HG03108 (cell line): ENCODE data around the gene MYO5B.
"Not testable (repeated sequence)": the region's sequence is repeated elsewhere in the genome, so short reads cannot be mapped to it uniquely, and the experiment has no call there.

ENCODE experiments used
- ATAC-seq: cut with Tn5 transposase; IDR thresholded peaks from one replicate; pipeline ENCODE4 v1.9.1; 2021; ENCODE audit warnings: moderate library complexity; ENCODE audit not compliant: unreplicated experiment

The MYO5B gene

DNA sequence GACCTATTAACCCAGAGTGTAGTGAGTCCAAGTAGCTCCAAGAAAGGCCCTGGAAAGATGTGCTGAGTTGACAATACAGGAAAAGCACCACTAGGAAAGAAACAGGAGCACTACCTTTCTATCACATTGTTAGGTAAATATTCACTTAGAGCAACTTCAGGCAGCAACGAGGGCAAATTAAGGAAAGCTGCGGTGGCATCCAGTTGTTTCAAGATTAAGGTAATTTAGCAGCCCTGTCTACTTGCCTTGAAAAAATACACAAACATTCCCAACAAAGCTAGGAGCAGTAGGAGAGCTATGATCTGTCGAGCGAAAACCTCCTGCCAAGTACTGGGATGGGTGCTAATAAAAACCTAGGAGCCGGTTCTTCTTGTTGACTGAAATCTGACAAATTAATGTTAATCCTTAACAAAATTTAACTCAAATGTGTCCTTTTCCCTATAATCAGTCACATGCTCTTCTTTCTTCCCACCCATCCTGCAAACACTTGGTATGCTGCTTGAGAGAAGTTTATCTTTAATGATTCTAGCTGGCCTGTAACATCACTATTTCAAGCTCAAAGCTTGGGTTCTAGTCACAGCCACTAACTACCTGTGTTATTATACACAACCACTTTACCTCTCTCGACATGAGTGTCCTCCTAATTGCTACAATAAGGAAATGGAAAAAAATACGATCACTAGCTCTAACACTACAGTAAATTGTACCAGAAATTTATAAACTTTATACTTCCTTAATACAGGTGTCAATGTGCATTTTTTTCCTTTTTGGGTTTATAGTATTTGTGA is 383.6 kb downstream of the MYO5B start:
- ATAC-seq, result no peak

DNA sequence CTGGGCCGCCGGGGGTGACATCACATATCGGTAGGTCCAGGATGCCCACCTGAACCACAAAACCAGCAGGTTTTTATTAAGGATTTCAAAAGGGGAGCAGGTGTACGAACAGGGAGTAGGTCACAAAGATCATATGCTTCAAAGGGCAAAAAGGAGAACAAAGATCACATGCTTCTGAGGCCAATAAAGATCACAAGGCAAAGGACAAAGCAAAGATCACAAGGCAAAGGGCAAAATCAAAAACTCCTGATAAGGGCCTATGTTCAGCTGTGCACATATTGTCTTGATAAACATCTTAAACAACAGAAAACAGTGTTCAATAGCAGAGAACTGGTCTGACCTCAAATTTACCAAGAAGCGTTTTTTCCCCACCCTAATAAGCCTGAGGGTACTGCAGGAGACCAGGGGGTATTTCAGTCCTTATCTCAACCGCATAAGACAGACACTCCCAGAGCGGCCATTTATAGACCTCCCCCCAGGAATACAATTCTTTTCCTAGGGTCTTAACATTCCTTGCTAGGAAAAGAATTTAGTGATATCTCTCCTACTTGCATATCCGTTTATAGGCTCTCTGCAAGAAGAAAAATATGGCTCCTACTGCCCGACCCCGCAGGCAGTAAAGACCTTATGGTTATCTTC is 386.3 kb downstream of the MYO5B start:
- not testable (repeated sequence) for ATAC-seq

DNA sequence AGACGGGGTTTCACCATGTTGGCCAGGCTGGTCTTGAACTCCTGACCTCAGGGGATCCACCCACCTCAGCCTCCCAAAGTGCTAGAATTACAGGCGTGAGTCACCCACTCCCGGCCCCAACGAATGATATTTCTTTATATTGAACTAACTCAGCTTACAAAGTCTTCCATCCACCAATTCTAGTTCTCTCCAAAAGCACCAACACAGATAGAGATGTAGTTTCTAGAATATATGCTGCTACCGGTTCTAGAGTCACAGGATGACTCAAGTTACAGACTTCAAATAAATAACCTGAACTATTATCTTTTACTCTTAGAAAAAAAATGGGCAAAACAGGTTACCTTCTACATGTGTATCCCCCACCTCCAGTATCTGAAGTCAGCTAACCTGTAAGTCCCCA is 390.9 kb downstream of the MYO5B start:
- ATAC-seq, result no peak

DNA sequence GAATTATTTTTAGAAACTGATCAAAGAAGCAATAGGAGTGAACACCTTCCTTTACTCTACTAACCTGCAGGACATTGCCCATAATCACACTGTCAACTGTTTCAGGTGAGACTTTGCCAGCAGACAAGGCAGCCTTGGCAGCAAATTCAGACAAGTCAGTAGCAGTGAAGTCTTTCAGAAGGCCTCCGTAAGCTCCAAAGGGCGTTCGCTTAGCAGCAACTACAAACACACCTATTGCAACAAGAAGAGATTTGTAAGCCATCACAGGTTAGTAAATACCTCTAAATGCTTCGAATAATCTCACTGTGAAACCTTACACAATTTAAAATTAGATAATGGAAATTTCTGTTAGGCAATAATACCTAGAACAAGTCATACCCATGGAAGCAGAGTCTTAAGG is 392.3 kb downstream of the MYO5B start:
- no peak for ATAC-seq

DNA sequence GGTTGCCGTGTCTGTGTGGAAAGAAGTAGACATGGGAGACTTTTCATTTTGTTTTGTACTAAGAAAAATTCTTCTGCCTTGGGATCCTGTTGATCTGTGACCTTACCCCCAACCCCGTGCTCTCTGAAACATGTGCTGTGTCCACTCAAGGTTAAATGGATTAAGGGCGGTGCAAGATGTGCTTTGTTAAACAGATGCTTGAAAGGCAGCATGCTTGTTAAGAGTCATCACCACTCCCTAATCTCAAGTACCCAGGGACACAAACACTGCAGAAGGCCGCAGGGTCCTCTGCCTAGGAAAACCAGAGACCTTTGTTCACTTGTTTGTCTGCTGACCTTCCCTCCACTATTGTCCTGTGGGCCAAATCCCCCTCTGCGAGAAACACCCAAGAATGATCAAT is 394.5 kb downstream of the MYO5B start:
- ATAC-seq, result not testable (repeated sequence)

DNA sequence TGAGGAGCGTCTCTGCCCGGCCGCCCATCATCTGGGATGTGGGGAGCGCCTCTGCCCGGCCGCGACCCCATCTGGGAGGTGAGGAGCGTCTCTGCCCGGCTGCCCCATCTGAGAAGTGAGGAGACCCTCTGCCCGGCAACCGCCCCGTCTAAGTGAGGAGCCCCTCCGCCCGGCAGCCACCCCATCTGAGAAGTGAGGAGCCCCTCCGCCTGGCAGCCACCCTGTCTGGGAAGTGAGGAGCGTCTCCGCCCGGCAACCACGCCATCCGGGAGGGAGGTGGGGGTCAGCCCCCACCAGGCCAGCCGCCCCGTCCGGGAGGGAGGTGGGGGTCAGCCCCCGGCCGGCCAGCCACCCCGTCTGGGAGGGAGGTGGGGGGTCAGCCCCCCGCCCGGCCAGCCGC is 395.1 kb downstream of the MYO5B start:
- not testable (repeated sequence) for ATAC-seq

DNA sequence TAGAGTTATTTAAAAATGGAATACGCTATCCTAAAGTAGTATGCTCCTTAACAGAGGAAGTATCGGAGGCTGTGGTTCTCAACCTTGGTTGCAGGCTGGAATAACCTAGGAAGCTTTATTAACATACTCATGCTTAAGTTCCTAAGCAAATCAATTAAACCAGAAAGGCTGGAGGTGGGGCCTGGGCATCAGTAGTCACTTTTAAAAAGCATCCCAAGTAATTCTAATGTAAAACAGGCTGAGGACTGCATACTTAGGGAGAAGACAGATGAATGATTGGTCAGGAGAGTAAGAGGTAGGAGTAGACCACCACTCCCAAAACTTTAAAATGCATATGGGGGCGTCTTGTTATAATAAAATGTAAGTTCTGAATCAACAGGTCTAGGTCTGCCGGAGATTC is 396.9 kb downstream of the MYO5B start:
- no peak for ATAC-seq

DNA sequence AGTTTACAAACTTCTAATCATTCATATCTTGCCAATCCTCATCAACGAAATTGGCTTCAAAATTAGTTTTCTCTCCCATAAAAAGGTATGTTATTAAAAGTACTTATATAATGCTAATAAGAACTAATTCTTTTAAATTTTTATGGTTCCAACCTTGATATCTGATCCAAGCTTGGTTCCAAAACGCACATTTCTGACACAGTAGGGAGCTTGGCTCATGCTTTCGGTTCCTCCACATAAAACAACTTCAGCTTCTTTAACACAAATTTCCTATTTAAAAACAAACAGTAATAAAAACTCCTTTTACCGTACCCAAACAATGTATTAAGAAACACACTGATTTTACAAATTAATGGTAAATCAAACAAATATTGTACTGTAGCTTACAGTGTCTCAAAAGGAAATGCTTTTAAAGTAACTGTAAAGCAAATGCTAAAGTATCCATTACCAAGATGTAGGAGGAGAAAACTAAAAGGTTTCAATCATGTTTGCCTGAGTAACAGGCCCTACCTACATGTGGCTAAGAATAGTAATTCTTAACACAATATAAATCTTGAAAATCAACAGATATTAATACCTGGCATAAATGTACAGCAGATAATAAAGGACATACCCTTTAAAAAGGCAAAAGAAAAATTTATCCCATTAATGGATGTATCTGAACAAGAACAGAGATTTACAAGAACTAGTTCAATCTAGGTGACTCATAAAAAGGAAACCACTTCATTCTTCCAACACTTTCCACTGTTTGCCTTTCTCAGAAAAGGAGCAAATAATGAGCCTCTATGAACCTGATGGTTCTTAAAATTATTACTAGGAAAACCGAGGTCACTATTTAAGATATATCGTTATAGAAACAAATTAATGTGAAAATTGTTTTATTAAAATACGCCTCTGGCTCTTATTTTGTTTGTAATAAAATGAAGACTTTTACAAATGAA is 399.1 kb downstream of the MYO5B start:
- no peak for ATAC-seq

DNA sequence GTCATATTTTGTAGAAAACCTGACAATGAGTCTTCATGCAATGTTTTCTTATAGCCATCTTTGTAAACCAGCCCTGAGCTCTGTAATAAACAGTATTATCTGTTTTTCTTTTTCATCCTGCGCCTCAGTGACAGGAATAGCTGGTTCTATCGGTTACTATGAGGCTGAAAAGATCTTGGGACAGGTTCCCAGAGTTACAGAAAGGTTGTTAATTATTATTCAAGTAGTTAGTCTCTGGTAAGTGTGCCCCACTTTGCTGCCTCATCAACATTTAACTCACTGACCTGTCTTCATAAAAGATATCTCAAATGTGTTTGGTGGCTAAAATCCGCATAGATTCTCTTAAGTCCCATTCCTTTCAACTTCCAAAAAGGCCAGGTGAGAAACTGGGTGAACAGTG is 400.2 kb downstream of the MYO5B start:
- ATAC-seq, result no peak

DNA sequence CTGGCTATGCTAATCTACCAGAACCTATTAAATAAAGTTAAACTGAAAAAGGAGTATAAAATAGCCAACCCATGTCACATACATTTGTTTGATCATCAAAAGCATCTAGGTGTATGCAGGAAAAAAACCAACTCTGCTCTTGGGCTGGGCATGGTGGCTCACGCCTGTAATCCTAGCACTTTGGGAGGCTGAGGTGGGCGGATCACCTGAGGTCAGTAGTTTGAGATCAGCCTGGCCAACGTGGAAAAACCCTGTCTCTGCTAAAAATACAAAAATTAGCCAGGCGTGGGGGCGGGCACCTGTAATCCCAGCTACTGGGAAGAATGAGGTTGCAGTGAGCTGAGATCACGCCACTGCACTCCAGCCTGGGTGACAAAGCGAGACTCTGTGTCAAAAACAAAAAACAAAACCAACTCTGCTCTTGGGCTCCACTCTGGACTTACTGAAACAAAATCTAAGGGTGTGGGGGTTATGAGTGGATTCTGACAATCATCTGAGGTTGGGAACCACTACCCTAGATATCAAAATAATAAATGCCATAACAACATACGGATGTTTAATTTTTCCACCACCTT is 405.3 kb downstream of the MYO5B start:
- not testable (repeated sequence) for ATAC-seq

DNA sequence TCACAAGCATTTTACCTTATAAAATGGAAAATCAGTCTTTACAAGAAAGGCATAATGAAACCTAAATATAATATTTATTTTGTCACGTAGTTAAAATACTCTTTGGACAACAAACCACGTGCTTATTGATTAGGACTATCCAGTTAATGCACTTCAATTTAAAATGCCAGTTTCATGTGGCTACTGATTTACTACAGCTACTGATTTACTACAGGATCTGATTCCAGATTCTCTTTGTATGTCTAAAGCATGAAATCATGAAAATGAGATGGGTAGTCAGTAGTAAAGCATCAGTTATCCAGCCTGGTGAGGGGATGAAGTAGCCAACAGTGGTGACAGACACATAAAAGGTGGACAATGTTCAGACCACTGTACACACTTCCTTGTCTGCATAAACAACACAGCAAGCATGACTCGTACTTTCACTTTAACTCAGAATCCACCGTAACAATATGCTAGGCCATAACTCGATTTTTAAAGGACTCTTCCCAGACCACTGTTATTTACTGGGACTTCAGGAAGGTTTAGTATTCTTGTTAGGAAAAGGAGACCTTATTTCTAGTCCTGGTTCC is 406.5 kb downstream of the MYO5B start:
- ATAC-seq, result peak; percentile 63

DNA sequence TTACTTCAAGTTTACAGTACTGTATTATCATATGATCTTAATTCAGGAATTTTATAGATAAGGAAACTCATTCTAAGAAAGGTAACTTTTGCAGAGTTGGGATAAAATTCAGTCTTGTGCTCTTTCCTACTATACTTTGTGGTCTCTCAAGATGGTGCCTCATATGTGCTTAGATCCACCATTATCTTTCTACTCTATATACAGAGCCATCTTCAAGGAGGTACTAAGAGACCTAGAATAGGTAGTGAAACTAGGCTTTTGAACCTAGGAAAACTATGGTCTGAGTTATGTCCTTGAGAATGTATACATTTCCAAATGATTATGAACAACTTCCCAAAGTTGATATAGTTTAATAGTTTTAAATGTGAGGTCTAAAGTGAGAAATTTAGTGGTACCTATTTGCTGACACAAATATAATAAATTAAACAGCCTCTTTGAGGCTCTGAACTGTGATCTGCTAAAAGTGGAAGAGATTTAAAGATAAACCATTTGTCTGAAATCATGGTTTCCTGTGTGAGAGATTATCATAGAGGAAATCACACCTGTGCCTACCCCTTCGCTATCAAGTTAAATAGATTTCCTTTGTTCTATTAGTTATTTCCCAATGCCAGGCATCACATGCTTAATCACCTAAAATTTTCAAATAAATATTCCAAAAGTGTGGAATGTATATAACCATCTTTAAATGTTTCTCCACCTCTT is 408.8 kb downstream of the MYO5B start:
- no peak for ATAC-seq

DNA sequence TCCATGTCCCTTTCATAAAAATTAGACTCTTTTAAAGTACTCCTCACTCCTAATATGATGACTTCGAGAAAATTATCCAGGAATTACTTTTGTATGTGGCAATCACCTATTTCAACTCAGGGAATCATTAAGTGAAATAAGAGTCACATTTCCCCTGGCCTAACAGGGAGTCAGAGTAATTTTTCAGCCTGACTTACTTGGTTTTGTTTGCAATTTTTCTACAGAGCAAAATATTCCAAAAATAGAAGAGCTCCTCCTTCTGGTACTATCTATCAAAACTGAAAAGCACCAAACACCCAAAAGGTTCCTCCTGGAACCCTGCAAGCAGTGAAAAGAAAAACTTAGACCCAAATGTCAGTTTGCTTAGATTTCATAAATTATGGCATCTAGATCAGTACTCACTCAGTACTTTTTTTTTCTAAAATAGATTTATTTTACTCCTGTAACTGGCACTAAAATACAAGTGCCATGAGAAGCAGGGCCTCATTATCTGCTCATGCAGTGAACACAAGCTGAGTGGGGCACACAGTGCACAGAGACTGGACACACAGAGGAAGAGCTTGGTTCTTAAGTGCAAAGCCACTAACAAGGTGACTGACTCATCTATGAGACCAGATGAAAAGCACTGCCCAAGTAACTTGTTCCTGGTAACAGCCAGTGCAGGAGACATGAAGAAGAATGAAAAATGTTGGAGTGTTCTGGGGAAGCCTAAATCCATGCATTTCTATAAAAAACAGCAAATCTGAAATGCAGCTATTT is 410.3 kb downstream of the MYO5B start:
- no peak for ATAC-seq

DNA sequence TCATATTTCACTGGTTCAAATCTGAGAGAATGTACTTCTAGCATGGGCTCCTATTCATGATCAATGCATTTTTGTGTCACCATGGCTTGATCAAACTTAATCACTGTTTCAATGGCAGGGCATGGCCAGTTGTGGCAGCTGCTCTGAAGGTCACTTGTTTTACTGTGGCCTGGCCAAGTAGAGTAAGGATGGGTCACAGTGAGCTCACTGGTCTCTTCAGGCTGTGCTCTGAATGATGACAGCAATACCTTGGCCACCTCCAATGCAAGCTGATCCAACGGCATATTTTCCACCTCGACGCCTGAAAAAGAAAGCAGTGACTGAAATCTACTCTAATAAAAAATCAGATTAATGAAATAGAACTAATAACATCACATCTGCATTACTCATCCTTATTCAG is 411.3 kb downstream of the MYO5B start:
- ATAC-seq, result not testable (repeated sequence)

DNA sequence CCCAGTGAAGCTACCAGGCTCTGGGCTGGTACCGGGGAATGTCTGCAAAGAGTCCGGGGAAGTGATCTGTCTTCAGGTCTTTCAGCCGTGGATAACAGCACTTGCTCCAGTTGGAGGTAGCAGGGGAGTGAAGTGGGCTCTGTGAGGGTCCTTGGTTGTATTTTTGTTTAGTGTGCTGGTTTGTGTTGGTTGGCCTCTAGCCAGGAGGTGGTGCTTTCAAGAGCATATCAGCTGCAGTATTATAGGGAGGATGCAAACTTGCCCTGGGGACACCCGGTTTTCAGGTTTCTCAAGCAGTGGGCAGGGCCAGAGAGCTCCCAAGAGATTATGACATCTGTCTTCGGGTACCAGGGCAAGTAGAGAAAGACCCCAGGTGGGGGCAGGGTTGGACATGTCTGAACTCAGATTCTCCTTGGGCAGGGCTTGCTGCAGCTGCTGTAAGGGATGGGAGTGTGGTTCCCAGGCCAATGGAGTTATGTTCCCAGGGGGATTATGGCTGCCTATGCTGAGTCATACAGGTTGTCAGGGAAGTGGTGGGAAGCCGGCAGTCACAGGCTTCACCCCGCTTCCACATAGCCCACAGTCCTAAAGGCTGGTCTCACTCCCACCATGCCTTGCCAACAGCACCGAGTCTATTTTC is 416.0 kb downstream of the MYO5B start:
- ATAC-seq, result no peak
